ENCODE data around the gene PHLDB3.

The PHLDB3 gene

GRCh38 chr19:43496960-43497359 is 7.6 kb downstream of the PHLDB3 start:
- DNase-seq = no peak

GRCh38 chr19:43495082-43495481 is 9.5 kb downstream of the PHLDB3 start:
- no peak for DNase-seq

GRCh38 chr19:43490759-43491158 is 13.8 kb downstream of the PHLDB3 start:
- no peak for DNase-seq

- no peak for DNase-seq
Observed at GRCh38 chr19:43489979-43490599, 14.5 kb downstream of the PHLDB3 start.

- DNase-seq = no peak
Observed at GRCh38 chr19:43489310-43489709, 15.2 kb downstream of the PHLDB3 start.

- no peak for DNase-seq
Observed at GRCh38 chr19:43488179-43488578, 16.4 kb downstream of the PHLDB3 start.

- no peak for DNase-seq
Observed at GRCh38 chr19:43486412-43486811, 18.1 kb downstream of the PHLDB3 start.

- no peak for DNase-seq
Observed at GRCh38 chr19:43485951-43486350, 18.6 kb downstream of the PHLDB3 start.

GRCh38 chr19:43483281-43483680 is 21.3 kb downstream of the PHLDB3 start:
- DNase-seq = no peak

- no peak for DNase-seq
Observed at GRCh38 chr19:43482193-43482592, 22.4 kb downstream of the PHLDB3 start.

GRCh38 chr19:43481701-43482100 is 22.8 kb downstream of the PHLDB3 start:
- no peak for DNase-seq

- DNase-seq = no peak
Observed at GRCh38 chr19:43480574-43480973, 24.0 kb downstream of the PHLDB3 start.

- no peak for DNase-seq
Observed at GRCh38 chr19:43479961-43480561, 24.5 kb downstream of the PHLDB3 start.

GRCh38 chr19:43479226-43479625 is 25.3 kb downstream of the PHLDB3 start:
- no peak for DNase-seq

GRCh38 chr19:43478323-43478722 is 26.2 kb downstream of the PHLDB3 start:
- no peak for DNase-seq

GRCh38 chr19:43476606-43477005 is 27.9 kb downstream of the PHLDB3 start:
- no peak for DNase-seq

GRCh38 chr19:43474986-43475705 is 29.4 kb downstream of the PHLDB3 start:
- peak; percentile 95 for DNase-seq

GRCh38 chr19:43474487-43474886 is 30.1 kb downstream of the PHLDB3 start:
- no peak for DNase-seq

- no peak for DNase-seq
Observed at GRCh38 chr19:43471091-43471490, 33.5 kb downstream of the PHLDB3 start.

GRCh38 chr19:43470288-43470687 is 34.3 kb downstream of the PHLDB3 start:
- DNase-seq = peak; percentile 55 to 87

GRCh38 chr19:43469160-43469480 is 35.4 kb downstream of the PHLDB3 start:
- peak; percentile 31 to 58 for DNase-seq

GRCh38 chr19:43468354-43469159 is 36.0 kb downstream of the PHLDB3 start:
- DNase-seq = no peak

GRCh38 chr19:43467730-43468129 is 36.8 kb downstream of the PHLDB3 start:
- DNase-seq = no peak

GRCh38 chr19:43467276-43467675 is 37.3 kb downstream of the PHLDB3 start:
- no peak for DNase-seq

Data from CD4-positive, alpha-beta T cell treated with Interleukin-4 for 1 hour (primary cell).